ENCODE results near the gene CELSR1.

DNA sequence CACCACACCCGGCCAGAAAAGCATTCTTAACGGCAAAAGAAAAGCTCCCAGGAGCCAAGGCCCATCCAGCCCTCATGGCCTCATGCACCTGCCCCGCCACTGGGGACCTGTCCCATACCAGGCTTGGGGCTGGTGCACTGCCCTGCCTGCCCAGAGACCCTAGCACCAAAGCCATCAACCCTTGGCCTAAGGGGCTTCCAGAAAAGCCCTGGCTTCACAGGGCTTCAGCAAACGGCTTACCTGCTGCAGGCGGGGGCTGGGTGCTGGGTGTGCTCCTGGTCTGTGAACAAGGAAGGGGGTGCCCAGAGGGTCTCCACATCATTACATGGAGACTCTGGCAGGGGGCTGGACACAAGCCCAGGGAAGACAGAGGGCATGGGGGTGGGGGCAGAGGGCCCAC is 89.5 kb downstream of the CELSR1 start:
- no peak for TF ChIP-seq OSR1 (CRISPR knock-in tag; IDR thresholded peaks at IDR 0.05)
- TF ChIP-seq ZNF565 (CRISPR knock-in tag; conservative IDR thresholded peaks at IDR 0.05; ENCODE audit: low read depth): no peak
- no peak for TF ChIP-seq CSDC2 (CRISPR knock-in tag; IDR thresholded peaks at IDR 0.05)
- TF ChIP-seq SNAI2 (CRISPR knock-in tag; IDR thresholded peaks at IDR 0.05): no peak
- TF ChIP-seq ESRRG (CRISPR knock-in tag; IDR thresholded peaks at IDR 0.05): no peak
- no peak for TF ChIP-seq ZFP3 (CRISPR knock-in tag; IDR thresholded peaks at IDR 0.05)
- TF ChIP-seq, protein P1, sequence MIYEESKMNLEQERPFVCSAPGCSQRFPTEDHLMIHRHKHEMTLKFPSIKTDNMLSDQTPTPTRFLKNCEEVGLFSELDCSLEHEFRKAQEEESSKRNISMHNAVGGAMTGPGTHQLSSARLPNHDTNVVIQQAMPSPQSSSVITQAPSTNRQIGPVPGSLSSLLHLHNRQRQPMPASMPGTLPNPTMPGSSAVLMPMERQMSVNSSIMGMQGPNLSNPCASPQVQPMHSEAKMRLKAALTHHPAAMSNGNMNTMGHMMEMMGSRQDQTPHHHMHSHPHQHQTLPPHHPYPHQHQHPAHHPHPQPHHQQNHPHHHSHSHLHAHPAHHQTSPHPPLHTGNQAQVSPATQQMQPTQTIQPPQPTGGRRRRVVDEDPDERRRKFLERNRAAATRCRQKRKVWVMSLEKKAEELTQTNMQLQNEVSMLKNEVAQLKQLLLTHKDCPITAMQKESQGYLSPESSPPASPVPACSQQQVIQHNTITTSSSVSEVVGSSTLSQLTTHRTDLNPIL (CRISPR knock-in tag; IDR thresholded peaks at IDR 0.05; ENCODE audit: low read depth): no peak
- TF ChIP-seq ISL1 (CRISPR knock-in tag; IDR thresholded peaks at IDR 0.05): no peak
- TF ChIP-seq ZFP30 (CRISPR knock-in tag; IDR thresholded peaks at IDR 0.05): no peak
- TF ChIP-seq, protein P2, sequence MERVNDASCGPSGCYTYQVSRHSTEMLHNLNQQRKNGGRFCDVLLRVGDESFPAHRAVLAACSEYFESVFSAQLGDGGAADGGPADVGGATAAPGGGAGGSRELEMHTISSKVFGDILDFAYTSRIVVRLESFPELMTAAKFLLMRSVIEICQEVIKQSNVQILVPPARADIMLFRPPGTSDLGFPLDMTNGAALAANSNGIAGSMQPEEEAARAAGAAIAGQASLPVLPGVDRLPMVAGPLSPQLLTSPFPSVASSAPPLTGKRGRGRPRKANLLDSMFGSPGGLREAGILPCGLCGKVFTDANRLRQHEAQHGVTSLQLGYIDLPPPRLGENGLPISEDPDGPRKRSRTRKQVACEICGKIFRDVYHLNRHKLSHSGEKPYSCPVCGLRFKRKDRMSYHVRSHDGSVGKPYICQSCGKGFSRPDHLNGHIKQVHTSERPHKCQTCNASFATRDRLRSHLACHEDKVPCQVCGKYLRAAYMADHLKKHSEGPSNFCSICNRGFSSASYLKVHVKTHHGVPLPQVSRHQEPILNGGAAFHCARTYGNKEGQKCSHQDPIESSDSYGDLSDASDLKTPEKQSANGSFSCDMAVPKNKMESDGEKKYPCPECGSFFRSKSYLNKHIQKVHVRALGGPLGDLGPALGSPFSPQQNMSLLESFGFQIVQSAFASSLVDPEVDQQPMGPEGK (CRISPR knock-in tag; IDR thresholded peaks at IDR 0.05; ENCODE audit: borderline replicate concordance): no peak
- no peak for TF ChIP-seq ZC3H10 (CRISPR knock-in tag; IDR thresholded peaks at IDR 0.05)
- no peak for TF ChIP-seq RARB (CRISPR knock-in tag; IDR thresholded peaks at IDR 0.05)
- TF ChIP-seq, protein P3, sequence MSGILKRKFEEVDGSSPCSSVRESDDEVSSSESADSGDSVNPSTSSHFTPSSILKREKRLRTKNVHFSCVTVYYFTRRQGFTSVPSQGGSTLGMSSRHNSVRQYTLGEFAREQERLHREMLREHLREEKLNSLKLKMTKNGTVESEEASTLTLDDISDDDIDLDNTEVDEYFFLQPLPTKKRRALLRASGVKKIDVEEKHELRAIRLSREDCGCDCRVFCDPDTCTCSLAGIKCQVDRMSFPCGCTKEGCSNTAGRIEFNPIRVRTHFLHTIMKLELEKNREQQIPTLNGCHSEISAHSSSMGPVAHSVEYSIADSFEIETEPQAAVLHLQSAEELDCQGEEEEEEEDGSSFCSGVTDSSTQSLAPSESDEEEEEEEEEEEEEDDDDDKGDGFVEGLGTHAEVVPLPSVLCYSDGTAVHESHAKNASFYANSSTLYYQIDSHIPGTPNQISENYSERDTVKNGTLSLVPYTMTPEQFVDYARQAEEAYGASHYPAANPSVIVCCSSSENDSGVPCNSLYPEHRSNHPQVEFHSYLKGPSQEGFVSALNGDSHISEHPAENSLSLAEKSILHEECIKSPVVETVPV (CRISPR knock-in tag; IDR thresholded peaks at IDR 0.05): no peak
